HL-60/S4 (cell line): ENCODE measurements around the gene TLE4.

Source experiments
- in situ Hi-C: fragments of 300-500 bp; cut with MboI; formaldehyde crosslinking; loops from 2 replicates; pipeline ENCODE4 v1.14.3; 2022; ENCODE audit warnings: low sequenced_read_pairs

Gene TLE4

DNA sequence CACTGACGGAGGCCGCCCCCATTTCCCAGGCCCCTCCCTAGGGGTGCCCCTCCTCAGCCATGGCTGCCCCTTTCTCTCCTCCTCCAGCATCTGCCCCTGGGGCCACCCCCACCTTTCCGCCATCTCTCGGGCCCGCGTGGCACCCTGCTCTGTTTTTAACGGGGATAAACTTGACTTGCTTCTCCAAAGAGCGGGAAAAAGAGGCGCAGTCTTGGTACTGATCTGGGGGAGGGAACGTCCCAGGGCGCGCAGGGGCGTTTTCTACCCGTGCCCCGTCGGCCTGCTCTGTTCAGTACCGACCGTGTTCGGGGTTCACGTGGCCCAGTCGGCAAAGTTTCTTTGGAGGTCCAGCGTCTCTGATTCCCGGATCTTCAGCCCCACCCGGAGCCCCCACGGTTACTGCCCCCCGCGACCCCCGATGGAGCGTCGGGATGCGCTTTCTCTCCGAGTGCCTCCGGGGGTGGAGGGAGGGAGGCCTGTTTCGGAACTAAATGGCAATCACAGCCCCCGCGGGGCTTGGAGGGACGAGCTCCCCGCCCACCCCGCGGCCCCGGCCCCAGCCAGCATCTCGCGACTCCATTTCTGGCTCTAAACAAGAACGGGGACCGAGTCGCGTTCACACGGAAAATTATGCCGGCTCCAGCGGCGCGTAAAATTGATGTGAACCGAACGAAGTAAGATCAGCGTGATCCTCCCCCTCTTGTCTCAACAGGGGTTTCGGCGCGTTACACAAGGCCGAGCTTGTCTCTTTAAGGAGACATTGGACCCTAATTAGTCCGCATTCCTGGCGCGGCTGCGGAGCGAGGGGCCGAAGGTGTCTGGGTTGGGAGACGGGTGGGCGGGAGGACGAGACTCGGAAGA is 1.1 kb upstream of the TLE4 start:
- in situ Hi-C loops: no loop called here

GRCh38 chr9:79572032-79572607 is 355 bp downstream of the TLE4 start:
- in situ Hi-C loops: no loop called here

- in situ Hi-C loops: no loop called here
Observed at GRCh38 chr9:79572608-79573411, 1.0 kb downstream of the TLE4 start.

DNA sequence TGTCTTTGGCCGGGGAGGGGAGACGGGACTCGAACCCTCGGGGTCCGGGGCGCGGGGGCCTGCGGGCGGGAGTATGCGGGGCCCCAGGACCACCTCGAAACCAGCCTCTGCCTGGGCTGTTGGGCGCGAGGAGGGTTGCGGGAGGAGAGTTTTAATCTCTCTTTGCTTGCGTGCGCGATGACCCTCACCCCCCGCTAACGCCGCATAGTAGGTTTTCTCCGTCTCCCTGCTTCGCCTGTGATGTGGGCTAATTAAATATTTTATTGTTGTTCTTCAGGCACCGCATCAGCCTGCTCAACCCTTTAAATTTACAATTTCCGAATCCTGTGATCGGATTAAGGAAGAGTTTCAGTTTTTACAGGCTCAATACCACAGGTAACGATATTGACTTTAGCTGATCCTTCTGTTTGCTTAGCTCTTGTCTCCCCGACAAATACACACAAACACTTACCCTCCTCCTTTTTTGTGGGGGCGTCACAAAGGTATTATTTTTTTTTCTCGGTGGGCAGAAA is 1.7 kb downstream of the TLE4 start:
- in situ Hi-C loops: no loop called here

DNA sequence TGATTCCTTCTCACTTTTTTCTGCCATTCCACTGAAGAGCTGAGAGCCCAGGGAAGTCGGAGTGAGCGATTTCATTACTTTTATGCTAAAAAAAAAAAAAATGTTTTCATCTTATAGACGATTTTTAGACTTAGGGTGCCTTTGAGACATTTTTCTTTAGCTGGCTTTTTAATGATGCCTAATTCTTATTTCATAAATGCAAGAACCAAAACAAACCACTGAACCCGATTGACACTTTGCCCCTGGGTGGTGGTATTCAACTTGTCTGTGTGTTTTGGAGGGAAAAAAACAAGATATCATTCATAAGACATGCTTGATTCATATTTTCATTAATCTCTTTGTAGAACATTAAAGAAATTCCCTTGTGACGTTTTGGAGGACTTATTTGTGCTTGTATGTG is 2.4 kb downstream of the TLE4 start:
- in situ Hi-C loops: no loop called here

- in situ Hi-C loops: no loop called here
Observed at GRCh38 chr9:79574781-79575180, 3.0 kb downstream of the TLE4 start.

- in situ Hi-C loops: no loop called here
Observed at GRCh38 chr9:79575547-79575946, 3.8 kb downstream of the TLE4 start.

GRCh38 chr9:79577969-79578723 is 6.4 kb downstream of the TLE4 start:
- in situ Hi-C loops: no loop called here

DNA sequence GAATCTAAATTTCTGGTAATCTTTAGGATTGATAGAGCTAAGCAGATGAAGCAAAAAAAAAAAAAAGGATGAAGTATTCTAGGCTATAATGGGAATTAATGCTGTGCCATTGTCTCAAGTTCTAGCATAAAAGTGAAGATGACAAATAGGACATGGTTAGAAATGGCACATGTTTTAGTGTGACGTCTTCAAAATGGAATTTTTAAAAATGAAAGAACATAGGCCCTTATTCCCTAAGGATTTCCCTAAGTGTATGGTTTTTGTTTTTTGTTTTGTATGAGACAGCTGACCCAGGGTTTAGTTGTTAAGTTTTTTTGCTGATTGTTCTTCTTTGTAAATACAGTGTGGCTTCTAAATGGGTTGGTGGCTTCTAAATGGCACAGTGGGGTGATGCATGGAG is 7.1 kb downstream of the TLE4 start:
- in situ Hi-C loops: no loop called here

GRCh38 chr9:79579624-79580023 is 7.9 kb downstream of the TLE4 start:
- in situ Hi-C loops: no loop called here

- in situ Hi-C loops: no loop called here
Observed at GRCh38 chr9:79580055-79580454, 8.3 kb downstream of the TLE4 start.

- in situ Hi-C loops: no loop called here
Observed at GRCh38 chr9:79581388-79581787, 9.6 kb downstream of the TLE4 start.

DNA sequence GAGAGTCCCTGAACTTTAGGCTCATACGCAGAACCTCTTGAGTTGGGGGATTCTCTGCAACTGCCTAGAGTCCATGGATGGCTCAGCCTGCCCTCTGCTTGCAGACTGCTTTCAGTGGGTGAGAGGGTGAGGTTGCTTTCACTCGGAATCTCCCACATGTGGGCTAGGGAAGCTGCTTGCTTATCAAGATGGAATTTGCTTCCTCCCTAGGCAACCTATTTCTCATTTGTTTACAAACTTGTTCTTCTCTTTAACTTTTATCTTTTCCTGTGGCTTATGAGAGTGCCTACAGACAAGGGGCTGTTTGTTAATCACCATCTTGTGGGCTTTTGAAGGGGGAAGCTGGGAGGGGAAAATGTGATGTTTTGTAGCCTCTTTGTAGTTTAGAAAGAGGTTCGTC is 10.0 kb downstream of the TLE4 start:
- in situ Hi-C loops: no loop called here

DNA sequence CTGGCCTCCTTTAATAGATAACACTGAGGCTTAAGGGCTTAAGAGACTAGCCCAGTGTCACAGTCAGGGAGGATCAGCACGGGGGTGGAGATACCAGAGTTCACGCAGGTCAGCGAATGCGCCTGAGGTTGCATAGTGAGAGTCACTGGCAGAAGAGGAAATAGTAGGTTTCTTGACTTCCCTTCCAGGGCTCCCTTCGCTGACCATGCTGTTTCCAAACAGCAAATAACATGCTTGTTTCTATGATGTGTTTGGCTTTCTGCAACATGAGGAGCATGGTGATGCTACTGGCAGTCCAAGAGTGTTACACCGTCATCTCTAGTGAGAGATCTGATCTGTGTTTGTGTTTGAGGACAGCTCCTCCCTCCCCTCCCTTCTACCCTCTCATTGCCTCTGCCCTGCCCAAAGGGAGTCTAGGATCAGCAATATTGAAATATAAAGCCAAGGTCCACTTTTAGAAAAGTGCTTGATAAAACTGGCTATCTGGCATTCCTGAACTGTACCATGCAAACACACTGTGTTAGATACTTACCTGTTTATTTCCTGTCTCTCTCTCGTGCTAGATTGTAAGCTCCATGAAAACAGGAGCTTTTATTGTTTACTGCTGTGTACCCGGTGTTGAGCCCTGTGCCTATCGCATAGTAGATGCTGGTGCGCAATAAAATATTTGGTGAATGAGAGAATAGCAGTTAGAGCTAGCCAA is 12.3 kb downstream of the TLE4 start:
- in situ Hi-C loops: no loop called here

DNA sequence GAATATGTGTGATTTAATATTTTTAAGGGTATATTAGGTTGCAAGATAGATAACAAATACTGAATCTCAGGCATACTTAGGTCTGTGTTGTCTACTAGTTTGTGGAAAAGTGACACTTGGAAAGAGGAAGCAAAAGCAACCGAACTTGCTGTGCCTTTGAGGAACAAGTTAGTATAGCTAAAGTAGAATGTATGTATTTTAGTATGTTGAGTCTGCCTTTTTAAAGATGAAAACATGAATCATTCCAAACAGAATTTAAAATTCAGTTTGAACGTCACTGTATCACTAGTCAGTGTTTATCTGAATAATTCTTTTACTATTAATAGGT is 12.9 kb downstream of the TLE4 start:
- in situ Hi-C loops: no loop called here

GRCh38 chr9:79588488-79589223 is 16.9 kb downstream of the TLE4 start:
- in situ Hi-C loops: no loop called here

DNA sequence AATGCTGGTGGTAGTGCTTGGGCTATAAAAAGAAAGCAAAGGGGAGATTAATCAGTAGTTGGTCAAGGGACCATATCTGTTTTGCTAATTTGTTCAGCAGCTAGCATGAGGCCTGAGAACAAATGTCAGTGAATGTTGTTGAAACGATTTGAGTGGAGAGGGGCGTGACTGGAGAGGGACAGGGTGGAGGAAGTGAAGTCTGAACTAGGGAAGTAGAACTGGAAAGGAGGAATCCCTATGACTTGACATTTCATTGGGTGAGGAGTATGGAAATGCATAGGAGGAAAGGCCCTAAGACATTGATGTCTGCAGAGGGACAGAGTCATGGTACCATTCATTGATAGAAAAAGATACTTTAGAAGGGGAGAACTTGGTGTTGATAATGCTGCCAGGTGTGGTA is 19.7 kb downstream of the TLE4 start:
- in situ Hi-C loops: no loop called here

DNA sequence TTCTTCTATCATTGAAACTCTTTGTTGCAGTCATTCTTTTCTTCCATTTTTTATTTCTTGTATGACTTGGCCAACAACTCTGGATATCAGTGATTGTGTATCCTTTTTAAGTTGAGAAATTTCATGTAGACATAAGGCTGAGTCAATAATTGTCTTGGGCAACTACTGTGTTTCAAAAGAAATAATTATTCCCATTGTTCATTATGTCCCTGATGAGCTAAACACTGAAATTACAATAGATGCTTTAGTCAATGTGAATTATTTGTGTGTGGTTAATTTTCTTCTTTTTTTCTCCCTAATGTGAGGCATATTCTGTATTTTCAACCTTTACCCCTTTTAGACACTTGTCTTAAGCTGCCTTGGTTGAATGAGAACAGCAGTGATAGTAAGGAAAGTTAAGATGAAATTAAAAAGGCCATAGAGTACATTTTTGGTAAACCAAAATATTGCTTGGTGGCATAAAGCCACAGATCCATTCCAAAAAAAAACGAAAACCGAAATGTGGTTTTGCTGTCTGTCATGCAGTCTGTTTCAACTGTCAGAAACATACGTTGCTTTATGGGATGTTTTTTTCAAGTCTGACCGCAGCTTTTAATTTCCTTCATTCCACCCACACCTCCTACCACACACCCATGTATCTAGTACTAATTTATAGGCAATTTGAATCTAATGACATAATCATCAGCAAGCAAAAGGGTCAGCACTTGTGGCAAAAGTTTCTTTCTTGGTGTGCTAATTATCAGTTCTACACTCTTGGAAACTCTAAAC is 21.1 kb downstream of the TLE4 start:
- in situ Hi-C loops: no loop called here
